WTC11 (cell line): ENCODE measurements around the gene SP110. TPM values are rescaled to one million over a fixed set of nuclear protein-coding genes. Genes with fewer than 3 reads are reported as not detected.

Experiments
- ATAC-seq: fragments of 200-7000 bp; cut with Tn5 transposase; 2 replicates; pipeline ENCODE4 v1.10.0; 2021; ENCODE audit warnings: mild to moderate bottlenecking, moderate library complexity
- CTCF ChIA-PET: fragments of 300-600 bp; sonication (Branson Sonifier 250); formaldehyde crosslinking; loops from one replicate; lab custom pipeline; 2021; ENCODE audit warnings: antibody characterized with exemption; lab: Charles Lee
- POLR2A ChIA-PET: fragments of 350-600 bp; sonication (Branson Sonifier 250); formaldehyde crosslinking; loops from one replicate; lab custom pipeline; 2021; ENCODE audit warnings: antibody characterized with exemption; lab: Charles Lee
- DNase-seq: peaks from one replicate; pipeline ENCODE4 v3.0.0; 2021; ENCODE audit warnings: low spot score
- H3K27ac Mint-ChIP-seq: 2 replicates; pipeline ENCODE4 v1.8.0; 2021; ENCODE audit warnings: mixed read lengths
- H3K27me3 Mint-ChIP-seq: 2 replicates; pipeline ENCODE4 v1.8.0; 2021; ENCODE audit warnings: low read depth, mild to moderate bottlenecking, moderate library complexity, mixed read lengths
- H3K36me3 Mint-ChIP-seq: 2 replicates; pipeline ENCODE4 v1.8.0; 2021; ENCODE audit warnings: mixed read lengths
- H3K4me1 Mint-ChIP-seq: 2 replicates; pipeline ENCODE4 v1.8.0; 2022; ENCODE audit warnings: mixed read lengths
- H3K4me3 Mint-ChIP-seq: 2 replicates; pipeline ENCODE4 v1.8.0; 2021; ENCODE audit warnings: mild to moderate bottlenecking, moderate library complexity, mixed read lengths
- H3K9me3 Mint-ChIP-seq: 2 replicates; pipeline ENCODE4 v1.8.0; 2021; ENCODE audit warnings: mixed read lengths
- ATF1 ChIP-seq: sonication (generic); formaldehyde crosslinking; IDR thresholded peaks from 2 replicates; pipeline ENCODE4 v1.8.1; 2023; ENCODE audit warnings: mild to moderate bottlenecking, moderate library complexity, missing genetic modification reagents
- CBFB ChIP-seq: sonication (generic); formaldehyde crosslinking; IDR thresholded peaks from 2 replicates; pipeline ENCODE4 v1.8.1; 2022; ENCODE audit warnings: mild to moderate bottlenecking, low read depth, missing genetic modification reagents
- EMX1 ChIP-seq: fragments of 250-450 bp; sonication (Bioruptor Pico); IDR thresholded peaks from 2 replicates; pipeline ENCODE4 v1.8.0; 2021; ENCODE audit warnings: mild to moderate bottlenecking
- NFE2L1 ChIP-seq: sonication (generic); formaldehyde crosslinking; IDR thresholded peaks from 2 replicates; pipeline ENCODE4 v1.8.1; 2023; ENCODE audit warnings: missing genetic modification reagents
- NR1H2 ChIP-seq: sonication (generic); formaldehyde crosslinking; IDR thresholded peaks from 2 replicates; pipeline ENCODE4 v1.9.0; 2021; ENCODE audit warnings: mild to moderate bottlenecking, moderate library complexity, missing genetic modification reagents
- OVOL2 ChIP-seq: fragments of 250-450 bp; sonication (Bioruptor Pico); IDR thresholded peaks from 2 replicates; pipeline ENCODE4 v1.9.0; 2021; ENCODE audit warnings: mild to moderate bottlenecking, borderline replicate concordance
- SP1 ChIP-seq: sonication (generic); formaldehyde crosslinking; conservative IDR thresholded peaks from 2 replicates; pipeline ENCODE4 v1.8.1; 2022; ENCODE audit warnings: missing genetic modification reagents
- TEAD1 ChIP-seq: sonication (generic); formaldehyde crosslinking; IDR thresholded peaks from 2 replicates; pipeline ENCODE4 v1.8.0; 2022; ENCODE audit warnings: mild to moderate bottlenecking, missing genetic modification reagents
- TP53 ChIP-seq: sonication (generic); formaldehyde crosslinking; IDR thresholded peaks from 2 replicates; pipeline ENCODE4 v1.8.1; 2023; ENCODE audit warnings: mild to moderate bottlenecking, missing genetic modification reagents
- ZNF219 ChIP-seq: sonication (generic); formaldehyde crosslinking; IDR thresholded peaks from 2 replicates; pipeline ENCODE4 v1.8.0; 2023; ENCODE audit warnings: missing genetic modification reagents, mild to moderate bottlenecking, borderline replicate concordance
- ZNF317 ChIP-seq: sonication (generic); formaldehyde crosslinking; IDR thresholded peaks from 2 replicates; pipeline ENCODE4 v1.8.1; 2023; ENCODE audit warnings: low read depth, mild to moderate bottlenecking, moderate library complexity, missing genetic modification reagents, borderline replicate concordance
- ZNF512 ChIP-seq: sonication (generic); formaldehyde crosslinking; IDR thresholded peaks from 2 replicates; pipeline ENCODE4 v1.8.1; 2022; ENCODE audit warnings: missing genetic modification reagents, borderline replicate concordance
- total RNA-seq: library from RNA; stranded (reverse); gene quantifications from 3 replicates; pipeline ENCODE4 v1.2.3, GENCODE V29; 2021
- TF ChIP-seq, protein P1 (sequence below): sonication (generic); formaldehyde crosslinking; IDR thresholded peaks from 2 replicates; pipeline ENCODE4 v1.8.1; 2023; ENCODE audit warnings: mild to moderate bottlenecking, missing genetic modification reagents, borderline replicate concordance
- TF ChIP-seq, protein P2 (sequence below): fragments of 250-450 bp; sonication (Bioruptor Pico); IDR thresholded peaks from 2 replicates; pipeline ENCODE4 v2.1.2; 2022; ENCODE audit warnings: mild to moderate bottlenecking, moderate library complexity
- TF ChIP-seq, protein P3 (sequence below): sonication (generic); formaldehyde crosslinking; IDR thresholded peaks from 2 replicates; pipeline ENCODE4 v1.8.0; 2023; ENCODE audit warnings: missing genetic modification reagents
- TF ChIP-seq, protein P4 (sequence below): sonication (generic); formaldehyde crosslinking; IDR thresholded peaks from 2 replicates; pipeline ENCODE4 v1.8.1; 2022; ENCODE audit warnings: mild to moderate bottlenecking, missing genetic modification reagents, moderate library complexity, borderline replicate concordance

The SP110 gene
- total RNA-seq, 1 experiment from 2014 or later = 5.7 TPM

- DNase-seq (no peak), ATAC-seq (no peak)
- Mint-ChIP-seq H3K36me3 (peaks cover 9% of the 10 kb centered on the region), H3K27me3 (peaks cover 3% of the 10 kb centered on the region), H3K27ac (no peak overlapping the region), H3K9me3 (peaks cover 15% of the 10 kb centered on the region), H3K4me1 (peaks cover 7% of the 10 kb centered on the region), H3K4me3 (no peak overlapping the region)
- no peak for TF ChIP-seq OVOL2
- TF ChIP-seq TEAD1 = no peak
- no peak for TF ChIP-seq ZNF512
- TF ChIP-seq, protein P1, sequence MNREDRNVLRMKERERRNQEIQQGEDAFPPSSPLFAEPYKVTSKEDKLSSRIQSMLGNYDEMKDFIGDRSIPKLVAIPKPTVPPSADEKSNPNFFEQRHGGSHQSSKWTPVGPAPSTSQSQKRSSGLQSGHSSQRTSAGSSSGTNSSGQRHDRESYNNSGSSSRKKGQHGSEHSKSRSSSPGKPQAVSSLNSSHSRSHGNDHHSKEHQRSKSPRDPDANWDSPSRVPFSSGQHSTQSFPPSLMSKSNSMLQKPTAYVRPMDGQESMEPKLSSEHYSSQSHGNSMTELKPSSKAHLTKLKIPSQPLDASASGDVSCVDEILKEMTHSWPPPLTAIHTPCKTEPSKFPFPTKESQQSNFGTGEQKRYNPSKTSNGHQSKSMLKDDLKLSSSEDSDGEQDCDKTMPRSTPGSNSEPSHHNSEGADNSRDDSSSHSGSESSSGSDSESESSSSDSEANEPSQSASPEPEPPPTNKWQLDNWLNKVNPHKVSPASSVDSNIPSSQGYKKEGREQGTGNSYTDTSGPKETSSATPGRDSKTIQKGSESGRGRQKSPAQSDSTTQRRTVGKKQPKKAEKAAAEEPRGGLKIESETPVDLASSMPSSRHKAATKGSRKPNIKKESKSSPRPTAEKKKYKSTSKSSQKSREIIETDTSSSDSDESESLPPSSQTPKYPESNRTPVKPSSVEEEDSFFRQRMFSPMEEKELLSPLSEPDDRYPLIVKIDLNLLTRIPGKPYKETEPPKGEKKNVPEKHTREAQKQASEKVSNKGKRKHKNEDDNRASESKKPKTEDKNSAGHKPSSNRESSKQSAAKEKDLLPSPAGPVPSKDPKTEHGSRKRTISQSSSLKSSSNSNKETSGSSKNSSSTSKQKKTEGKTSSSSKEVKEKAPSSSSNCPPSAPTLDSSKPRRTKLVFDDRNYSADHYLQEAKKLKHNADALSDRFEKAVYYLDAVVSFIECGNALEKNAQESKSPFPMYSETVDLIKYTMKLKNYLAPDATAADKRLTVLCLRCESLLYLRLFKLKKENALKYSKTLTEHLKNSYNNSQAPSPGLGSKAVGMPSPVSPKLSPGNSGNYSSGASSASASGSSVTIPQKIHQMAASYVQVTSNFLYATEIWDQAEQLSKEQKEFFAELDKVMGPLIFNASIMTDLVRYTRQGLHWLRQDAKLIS (CRISPR knock-in tag) = no peak
- TF ChIP-seq NFE2L1 (CRISPR knock-in tag) = no peak
- TF ChIP-seq NR1H2 (CRISPR knock-in tag) = no peak
- no peak for TF ChIP-seq EMX1 (CRISPR knock-in tag)
- no peak for TF ChIP-seq ZNF317 (CRISPR knock-in tag)
- ChIA-PET POLR2A (no interaction called here), CTCF (no interaction called here)
Observed at GRCh38 chr2:230184727-230185578, 34.8 kb downstream of the SP110 start.

- no peak for ATAC-seq
- TF ChIP-seq SP1 = no peak
- TF ChIP-seq ATF1 (CRISPR knock-in tag) = no peak
- TF ChIP-seq, protein P2, sequence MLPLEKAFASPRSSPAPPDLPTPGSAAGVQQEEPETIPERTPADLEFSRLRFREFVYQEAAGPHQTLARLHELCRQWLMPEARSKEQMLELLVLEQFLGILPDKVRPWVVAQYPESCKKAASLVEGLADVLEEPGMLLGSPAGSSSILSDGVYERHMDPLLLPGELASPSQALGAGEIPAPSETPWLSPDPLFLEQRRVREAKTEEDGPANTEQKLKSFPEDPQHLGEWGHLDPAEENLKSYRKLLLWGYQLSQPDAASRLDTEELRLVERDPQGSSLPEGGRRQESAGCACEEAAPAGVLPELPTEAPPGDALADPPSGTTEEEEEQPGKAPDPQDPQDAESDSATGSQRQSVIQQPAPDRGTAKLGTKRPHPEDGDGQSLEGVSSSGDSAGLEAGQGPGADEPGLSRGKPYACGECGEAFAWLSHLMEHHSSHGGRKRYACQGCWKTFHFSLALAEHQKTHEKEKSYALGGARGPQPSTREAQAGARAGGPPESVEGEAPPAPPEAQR (CRISPR knock-in tag) = no peak
- TF ChIP-seq, protein P3, sequence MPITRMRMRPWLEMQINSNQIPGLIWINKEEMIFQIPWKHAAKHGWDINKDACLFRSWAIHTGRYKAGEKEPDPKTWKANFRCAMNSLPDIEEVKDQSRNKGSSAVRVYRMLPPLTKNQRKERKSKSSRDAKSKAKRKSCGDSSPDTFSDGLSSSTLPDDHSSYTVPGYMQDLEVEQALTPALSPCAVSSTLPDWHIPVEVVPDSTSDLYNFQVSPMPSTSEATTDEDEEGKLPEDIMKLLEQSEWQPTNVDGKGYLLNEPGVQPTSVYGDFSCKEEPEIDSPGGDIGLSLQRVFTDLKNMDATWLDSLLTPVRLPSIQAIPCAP (CRISPR knock-in tag) = no peak
- no peak for TF ChIP-seq ZNF219 (CRISPR knock-in tag)
- no peak for TF ChIP-seq CBFB
- TF ChIP-seq, protein P4, sequence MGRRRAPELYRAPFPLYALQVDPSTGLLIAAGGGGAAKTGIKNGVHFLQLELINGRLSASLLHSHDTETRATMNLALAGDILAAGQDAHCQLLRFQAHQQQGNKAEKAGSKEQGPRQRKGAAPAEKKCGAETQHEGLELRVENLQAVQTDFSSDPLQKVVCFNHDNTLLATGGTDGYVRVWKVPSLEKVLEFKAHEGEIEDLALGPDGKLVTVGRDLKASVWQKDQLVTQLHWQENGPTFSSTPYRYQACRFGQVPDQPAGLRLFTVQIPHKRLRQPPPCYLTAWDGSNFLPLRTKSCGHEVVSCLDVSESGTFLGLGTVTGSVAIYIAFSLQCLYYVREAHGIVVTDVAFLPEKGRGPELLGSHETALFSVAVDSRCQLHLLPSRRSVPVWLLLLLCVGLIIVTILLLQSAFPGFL (CRISPR knock-in tag) = no peak
- TF ChIP-seq TP53 (CRISPR knock-in tag) = no peak
- TF ChIP-seq, all 79 proteins: peak for 0
- no peak for DNase-seq
- Mint-ChIP-seq H3K4me3 (no peak overlapping the region), H3K9me3 (peaks cover 12% of the 10 kb centered on the region), H3K4me1 (peaks cover 26% of the 10 kb centered on the region), H3K27me3 (peaks cover 3% of the 10 kb centered on the region), H3K36me3 (peaks cover 12% of the 10 kb centered on the region), H3K27ac (no peak overlapping the region)
- POLR2A ChIA-PET = no interaction called here
- CTCF ChIA-PET = no interaction called here
Observed at GRCh38 chr2:230181195-230181594, 38.6 kb downstream of the SP110 start.
